Measurements from ENCODE around the gene ANKS6. TPM values are rescaled to one million over a fixed set of nuclear protein-coding genes. Genes with fewer than 3 reads are reported as not detected.
"Not testable (repeated sequence)": the region's sequence is repeated elsewhere in the genome, so short reads cannot be mapped to it uniquely, and the experiment has no call there.

The ANKS6 gene
- total RNA-seq, 1 experiment from 2014 or later, result 14.2 TPM

DNA sequence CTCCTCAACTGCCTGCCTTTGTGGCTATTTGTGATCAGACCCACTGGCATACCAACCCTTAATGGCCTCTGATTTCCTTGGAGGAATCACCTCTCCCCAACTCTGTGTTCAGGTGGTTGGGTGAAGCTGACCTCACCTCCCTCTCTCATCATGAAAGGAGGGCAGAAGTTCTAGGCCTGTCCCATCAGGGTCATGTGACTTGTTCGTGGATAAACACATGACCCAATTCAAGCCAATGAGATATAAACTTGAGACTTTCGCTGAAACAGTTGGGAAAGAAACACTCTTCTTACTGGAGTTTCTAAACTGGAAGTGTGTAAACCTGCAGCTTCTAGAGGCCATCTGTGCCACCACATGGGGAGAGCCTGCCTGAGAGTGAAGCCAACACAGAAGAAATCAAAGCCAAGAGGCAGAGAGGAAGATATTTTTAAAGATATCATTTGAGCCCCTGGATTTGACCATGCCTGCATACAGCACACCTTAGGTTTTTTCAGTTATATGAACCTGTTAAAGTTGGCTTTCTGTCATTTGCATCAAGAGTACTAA lies 93.4 kb downstream of the ANKS6 start:
- DNase-seq (ENCODE audit: low read depth), result no peak

DNA sequence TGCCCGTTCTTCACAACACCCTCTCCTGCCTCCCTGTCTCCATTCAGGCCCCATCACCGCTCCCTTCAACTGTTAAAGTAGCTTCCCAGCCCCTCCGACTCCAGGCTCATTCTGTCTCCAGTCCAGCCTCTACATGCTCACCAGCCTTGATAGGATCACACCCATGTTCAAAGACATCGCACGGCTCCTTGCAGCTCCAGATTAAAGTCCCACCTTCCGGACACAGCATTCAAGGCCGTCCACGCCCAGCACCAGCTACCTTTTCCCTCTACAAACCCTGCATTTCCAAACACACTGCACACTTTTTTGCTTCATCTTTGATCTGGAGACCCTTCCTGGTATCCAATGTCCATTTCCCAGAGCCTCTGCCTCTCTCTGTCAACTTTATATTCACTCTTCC lies 94.0 kb downstream of the ANKS6 start:
- DNase-seq (ENCODE audit: low read depth), result no peak

GRCh38 chr9:98701576-98701975 lies 94.8 kb downstream of the ANKS6 start:
- DNase-seq (ENCODE audit: low read depth), result no peak

DNA sequence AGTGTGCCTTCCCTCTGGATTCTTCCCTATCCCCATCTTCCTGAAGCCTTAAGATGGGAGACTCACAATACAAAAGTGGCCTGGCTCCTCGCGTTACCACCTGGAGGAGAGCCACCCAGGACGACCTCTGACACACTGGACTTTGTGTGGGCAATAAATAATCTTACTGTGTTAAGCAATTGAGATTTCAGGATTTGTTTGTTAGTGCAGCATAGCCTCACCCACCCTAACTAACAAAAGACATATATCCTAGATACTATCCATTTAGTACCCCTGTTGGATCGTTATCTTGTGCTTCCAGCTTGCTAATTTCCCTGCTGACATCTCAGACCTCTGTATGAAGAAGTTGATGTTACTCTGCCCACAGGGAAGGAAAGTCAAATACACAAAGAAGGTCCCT lies 95.6 kb downstream of the ANKS6 start:
- no peak for DNase-seq (ENCODE audit: low read depth)

- no peak for DNase-seq (ENCODE audit: low read depth)
These were observed 97.5 kb downstream of the ANKS6 start for GRCh38 chr9:98698856-98699255.

- DNase-seq (ENCODE audit: low read depth), result no peak
These were observed 101.4 kb downstream of the ANKS6 start for GRCh38 chr9:98694943-98695342.

GRCh38 chr9:98692392-98692791 lies 104.0 kb downstream of the ANKS6 start:
- no peak for DNase-seq (ENCODE audit: low read depth)

- no peak for DNase-seq (ENCODE audit: low read depth)
These were observed 104.5 kb downstream of the ANKS6 start for GRCh38 chr9:98691890-98692289.

- DNase-seq (ENCODE audit: low read depth), result no peak
These were observed 105.7 kb downstream of the ANKS6 start for GRCh38 chr9:98690686-98691085.

GRCh38 chr9:98688710-98689495 lies 107.5 kb downstream of the ANKS6 start:
- DNase-seq (ENCODE audit: low read depth), result no peak

DNA sequence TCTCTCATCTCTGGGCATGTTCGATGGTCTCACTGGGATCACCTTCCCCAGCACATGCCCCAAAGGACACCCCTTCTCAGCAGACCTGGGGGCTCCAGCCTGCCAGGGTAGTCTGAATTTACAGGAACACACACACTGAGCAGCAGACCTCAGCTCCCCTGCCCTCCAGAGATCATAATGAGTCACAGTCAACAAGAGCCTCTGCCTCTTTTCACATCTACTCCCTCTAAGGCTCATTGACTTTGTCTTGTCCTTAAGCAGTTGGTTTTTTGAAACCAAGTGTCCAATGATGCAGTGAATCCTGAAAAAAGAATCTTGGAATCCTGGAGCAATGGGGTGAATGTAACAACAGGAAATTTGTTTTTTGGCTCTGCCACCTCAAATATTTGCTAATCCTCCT lies 108.4 kb downstream of the ANKS6 start:
- no peak for DNase-seq (ENCODE audit: low read depth)

- DNase-seq (ENCODE audit: low read depth), result no peak
These were observed 109.1 kb downstream of the ANKS6 start for GRCh38 chr9:98686961-98687855.

DNA sequence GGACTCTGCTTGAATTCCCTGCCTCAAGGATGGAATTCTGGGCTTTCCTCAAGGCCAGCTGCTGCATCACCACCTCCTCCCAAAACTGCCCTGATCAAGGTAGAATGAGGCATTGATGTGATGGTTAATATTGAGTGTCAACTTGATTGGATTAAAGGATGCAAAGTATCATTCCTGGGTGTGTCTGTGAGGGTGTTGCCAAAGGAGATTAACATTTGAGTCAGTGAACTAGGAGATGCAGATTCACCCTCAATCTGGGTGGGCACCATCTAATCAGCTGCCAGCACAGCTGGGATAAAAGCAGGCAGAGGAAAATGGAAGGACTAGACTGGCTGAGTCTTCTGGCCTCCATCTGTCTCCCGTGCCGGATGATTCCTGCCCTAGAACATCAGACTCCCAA lies 111.5 kb downstream of the ANKS6 start:
- not testable (repeated sequence) for DNase-seq (ENCODE audit: low read depth)

Other genes with a start within 250 kb of the ANKS6 start
- not detected in 2 replicates for gene GABBR2, start 87.6 kb downstream of the ANKS6 start, total RNA-seq (2014; rRNA removed; shearing (Covaris generic))
- 0.76 and 0.81 TPM in 2 replicates for gene GALNT12, start 11.1 kb upstream of the ANKS6 start, total RNA-seq (2014; rRNA removed; shearing (Covaris generic))
- gene COL15A1, start 147.4 kb upstream of the ANKS6 start, total RNA-seq (2014; rRNA removed; shearing (Covaris generic)), result 2.9 and 4.2 TPM in 2 replicates

All from M059J (cell line).